Measurements from ENCODE around the gene TIMD4.

The TIMD4 gene

DNA sequence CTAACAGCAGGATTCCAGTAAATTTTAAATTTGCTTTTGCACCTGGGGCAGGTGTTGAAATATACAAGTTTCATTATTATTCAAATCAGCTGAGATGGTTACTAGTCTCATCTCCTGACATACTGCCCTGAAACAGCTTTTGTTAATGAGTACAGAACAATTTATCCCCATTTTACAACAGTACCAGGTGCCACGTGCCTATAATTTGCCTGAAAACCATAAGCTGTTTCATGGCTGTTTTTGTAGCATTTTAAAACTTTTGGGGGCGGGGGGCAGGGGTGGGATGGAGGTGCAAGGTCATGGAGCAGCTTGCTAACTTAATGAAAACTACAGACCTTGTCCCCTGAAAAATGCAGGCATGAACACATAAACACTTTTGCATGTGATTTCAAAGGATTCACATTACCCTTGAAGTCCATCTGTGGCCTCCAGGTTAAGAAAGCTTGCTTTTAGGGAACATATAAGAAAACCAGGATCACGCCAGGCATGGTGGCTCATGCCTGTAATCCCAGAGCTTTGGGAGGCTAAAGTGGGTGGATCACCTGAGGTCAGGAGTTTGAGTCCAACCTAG is 42.1 kb downstream of the TIMD4 start:
- no peak for DNase-seq

DNA sequence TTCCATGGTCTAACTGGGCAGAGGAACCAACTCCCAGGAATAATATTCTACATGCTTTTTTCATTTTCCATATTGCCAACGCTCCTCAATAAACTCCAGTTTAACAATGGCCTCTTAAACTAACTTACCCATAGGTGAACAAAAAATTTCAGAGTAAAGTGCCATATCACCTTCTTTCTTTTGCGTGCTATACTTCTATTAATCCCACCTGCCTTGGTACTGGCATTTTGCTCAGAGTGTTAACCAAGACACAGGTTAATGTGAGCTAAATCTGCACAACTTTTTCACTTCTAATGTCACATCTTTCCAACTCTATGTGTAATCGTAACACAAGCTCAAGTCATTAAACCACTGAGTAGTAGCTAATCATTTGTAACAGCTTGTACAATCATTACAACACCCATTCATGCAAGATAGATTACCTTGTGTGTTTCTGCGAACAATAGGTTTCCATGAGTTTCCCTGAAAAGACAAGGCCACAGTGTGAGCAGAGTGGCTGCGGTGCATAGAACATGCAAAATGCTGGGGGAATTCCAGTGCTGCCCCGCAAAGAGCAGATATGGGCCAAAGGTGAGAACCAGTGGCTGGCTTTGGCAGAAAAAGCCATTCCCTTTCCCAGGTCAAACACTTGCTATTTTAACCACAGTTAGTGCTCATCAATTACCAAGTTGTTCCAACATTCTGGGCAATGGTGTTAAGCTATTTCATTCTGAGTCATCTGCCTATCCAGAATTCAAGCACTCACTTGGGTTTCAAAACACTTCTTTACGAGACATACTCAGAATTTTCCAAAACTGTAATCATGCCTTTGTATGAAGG is 42.8 kb downstream of the TIMD4 start:
- DNase-seq: peak; percentile 86

DNA sequence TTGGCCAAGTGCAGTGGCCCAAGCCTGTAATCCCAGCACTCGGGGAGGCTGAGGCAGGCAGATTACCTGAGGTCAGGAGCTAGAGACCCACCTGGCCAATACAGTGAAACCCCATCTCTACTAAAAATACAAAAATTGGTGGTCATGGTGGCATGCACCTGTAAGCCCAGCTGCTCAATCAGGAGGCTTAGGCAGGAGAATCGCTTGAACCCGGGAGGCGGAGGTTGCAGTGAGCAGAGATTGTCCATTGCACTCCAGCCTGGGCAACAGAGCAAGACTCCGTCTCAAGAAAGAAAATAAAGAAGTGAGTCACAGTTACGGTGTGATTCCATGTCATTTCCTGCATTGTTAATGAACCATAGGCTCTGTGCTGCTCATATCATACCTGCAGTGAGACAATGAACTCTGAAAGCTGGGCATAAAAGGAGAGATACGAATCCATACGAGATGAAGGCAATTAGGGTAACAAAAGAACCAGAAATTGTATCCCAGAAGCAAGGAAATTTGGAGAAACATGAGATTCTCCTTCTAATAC is 44.6 kb downstream of the TIMD4 start:
- DNase-seq: peak; percentile 9

DNA sequence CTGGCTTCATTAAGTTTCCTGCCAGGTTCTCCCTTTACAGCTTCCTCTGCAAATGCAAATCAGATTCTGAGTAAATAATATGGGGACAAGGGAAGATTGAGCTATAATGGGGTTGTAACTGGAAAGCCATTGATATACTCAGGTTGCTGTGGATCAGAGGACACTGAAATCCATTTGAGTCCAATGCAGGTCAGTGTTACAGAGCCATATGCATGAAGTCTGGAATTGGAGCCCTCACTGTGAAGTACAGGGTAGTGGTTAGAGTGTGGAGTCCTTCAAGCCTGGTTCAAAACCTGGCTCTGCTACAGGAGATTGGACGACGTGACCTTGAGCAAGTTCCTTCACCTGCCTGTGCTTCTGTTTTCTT is 48.7 kb downstream of the TIMD4 start:
- DNase-seq: no peak

- no peak for DNase-seq
These were observed 49.2 kb downstream of the TIMD4 start for GRCh38 chr5:156913719-156914370.

- DNase-seq: no peak
These were observed 49.7 kb downstream of the TIMD4 start for GRCh38 chr5:156913355-156913718.

DNA sequence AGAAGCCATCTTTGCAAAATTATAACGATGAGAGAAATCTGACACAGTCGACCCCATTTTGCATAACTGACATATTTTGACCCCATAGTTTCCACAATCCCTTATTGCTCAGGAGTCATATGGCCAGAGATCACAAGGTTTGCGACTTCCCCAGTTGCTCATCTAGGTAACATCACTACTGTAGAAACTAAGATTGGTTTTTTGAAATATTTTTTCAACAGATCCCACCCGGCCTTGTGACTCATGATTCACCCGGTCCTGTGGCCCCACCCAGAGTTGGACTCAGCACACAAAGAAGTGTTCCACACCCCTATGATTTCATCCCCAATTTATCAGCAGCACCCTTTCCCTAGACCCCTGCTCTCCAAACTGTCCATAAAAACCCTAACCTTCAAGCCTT is 50.2 kb downstream of the TIMD4 start:
- no peak for DNase-seq

- DNase-seq: no peak
These were observed 53.8 kb downstream of the TIMD4 start for GRCh38 chr5:156909180-156909579.

- DNase-seq: no peak
These were observed 55.4 kb downstream of the TIMD4 start for GRCh38 chr5:156907667-156908066.

DNA sequence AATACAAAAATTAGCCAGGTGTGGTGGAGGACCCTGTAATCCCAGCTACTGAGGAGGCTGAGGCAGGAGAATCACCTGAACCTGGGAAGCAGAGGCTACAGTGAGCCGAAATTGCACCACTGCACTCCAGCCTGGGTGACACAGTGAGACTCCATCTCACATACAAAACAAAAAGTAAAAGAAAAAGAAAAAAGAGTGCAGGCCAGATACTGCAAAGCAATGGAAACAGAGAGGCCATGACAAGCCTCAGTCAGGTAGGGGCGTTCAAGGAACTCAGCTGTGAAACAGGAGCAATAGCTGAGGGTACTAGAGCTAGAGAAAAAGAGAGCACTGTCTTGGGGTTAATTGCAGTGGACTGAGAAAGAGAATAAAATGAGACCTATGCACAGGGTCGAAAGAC is 56.2 kb downstream of the TIMD4 start:
- DNase-seq: no peak

DNA sequence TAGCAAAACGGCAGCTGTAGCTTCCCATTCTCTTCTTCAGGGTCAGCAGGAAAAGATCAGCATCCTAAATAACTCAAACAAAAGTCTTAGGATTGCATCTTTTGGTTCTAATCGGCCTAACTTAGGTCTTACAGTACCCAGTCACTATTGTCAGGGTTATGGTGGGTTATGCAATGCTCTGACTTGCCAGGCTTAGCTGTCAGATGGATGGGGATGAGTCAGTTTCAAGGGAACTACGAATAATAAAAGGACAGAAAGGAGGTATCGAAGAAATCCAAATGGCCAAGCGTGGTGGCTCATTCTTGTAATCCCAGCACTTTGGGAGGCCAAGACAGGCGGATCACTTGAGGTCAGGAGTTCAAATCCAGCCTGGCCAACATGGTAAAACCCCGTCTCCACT is 66.5 kb downstream of the TIMD4 start:
- DNase-seq: no peak

DNA sequence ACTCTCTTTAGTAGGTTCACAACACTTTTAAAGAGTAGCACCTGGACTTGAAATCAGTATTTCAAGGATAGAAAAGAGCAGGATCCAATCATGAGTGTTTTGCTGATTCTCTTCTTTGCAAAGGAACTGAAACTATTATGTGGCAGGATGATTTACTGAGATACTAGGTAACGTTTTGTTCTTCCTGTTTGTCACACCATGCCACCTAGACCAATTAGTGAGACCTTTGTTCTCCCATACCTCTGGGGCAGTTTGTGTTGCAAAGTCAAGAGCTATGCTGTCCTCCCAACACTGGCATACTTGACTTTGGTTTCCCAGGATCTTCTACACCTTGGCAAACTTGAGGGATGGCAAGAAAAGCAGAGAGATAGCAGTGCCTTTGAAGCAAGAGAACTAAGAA is 69.5 kb downstream of the TIMD4 start:
- DNase-seq: no peak

- DNase-seq: no peak
These were observed 70.2 kb downstream of the TIMD4 start for GRCh38 chr5:156892864-156893263.

GRCh38 chr5:156892223-156892622 is 70.8 kb downstream of the TIMD4 start:
- DNase-seq: no peak

DNA sequence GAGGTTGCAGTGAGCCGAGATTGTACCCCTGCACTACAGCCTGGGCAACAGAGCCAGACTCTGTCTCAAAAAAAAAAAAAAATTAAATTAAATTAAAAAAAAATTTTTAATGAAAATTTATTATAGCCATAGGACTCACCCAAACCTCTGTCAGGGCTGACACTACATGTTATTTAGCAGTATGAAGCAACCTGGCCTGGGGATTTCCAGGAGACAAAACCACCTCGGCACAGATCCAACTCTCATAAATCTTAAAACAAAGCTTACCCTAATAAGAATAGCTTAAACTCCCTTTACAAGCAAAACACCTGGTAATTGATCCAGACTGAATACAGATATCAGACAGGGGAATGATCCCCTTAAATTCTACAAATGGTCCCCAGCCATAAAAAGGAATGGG is 74.5 kb downstream of the TIMD4 start:
- DNase-seq: peak; percentile 25

DNA sequence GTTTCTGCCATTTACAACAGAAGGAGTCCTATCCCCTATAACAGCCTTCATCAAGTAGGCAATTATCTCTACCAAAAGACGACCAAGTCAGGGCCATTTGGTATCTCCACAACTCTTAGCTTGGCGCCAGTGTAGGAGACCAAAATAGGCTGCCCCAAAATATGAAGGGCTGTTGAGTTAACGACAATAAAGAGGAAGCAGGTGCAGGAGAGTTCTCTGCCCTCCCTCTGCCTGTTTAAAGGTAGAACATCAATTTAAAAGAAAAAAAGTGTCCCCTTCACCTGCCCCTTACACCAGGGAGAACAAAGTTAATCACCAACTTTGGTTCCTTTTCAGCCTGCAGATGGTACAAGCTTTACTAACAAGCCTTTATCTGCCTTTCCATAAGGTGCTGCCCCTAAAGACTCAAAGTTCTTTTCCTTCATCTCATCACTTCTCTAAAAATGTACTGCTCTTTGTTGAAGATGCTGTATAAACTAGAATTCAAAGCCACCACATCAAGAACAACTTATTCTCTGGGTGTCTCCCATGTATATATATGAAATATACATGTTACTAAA is 79.6 kb downstream of the TIMD4 start:
- no peak for DNase-seq

- no peak for DNase-seq
These were observed 83.3 kb downstream of the TIMD4 start for GRCh38 chr5:156879665-156880285.

- DNase-seq: no peak
These were observed 91.8 kb downstream of the TIMD4 start for GRCh38 chr5:156871212-156871611.

DNA sequence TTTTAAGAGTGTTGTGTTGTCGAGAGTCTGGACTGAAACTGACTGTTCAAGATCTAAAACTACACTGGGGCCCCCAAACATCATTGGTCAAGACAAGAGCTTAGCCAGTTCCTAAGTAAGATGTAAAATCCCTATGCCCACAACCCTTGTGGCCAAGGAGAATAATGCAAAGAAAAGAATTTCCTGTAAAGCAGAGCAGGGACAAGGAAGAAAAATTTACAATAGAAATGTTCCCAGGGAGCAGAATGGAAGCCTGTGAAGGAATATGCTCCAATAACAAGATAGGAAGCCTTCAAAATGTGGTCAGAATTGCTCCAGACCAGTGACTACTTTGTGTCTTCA is 92.6 kb downstream of the TIMD4 start:
- no peak for DNase-seq
